ENCODE results near the gene EIF5A.

- TF ChIP-seq EZH2phosphoT487 (IDR thresholded peaks at IDR 0.05; ENCODE audit: low read length) = no peak
- TF ChIP-seq, protein P1, sequence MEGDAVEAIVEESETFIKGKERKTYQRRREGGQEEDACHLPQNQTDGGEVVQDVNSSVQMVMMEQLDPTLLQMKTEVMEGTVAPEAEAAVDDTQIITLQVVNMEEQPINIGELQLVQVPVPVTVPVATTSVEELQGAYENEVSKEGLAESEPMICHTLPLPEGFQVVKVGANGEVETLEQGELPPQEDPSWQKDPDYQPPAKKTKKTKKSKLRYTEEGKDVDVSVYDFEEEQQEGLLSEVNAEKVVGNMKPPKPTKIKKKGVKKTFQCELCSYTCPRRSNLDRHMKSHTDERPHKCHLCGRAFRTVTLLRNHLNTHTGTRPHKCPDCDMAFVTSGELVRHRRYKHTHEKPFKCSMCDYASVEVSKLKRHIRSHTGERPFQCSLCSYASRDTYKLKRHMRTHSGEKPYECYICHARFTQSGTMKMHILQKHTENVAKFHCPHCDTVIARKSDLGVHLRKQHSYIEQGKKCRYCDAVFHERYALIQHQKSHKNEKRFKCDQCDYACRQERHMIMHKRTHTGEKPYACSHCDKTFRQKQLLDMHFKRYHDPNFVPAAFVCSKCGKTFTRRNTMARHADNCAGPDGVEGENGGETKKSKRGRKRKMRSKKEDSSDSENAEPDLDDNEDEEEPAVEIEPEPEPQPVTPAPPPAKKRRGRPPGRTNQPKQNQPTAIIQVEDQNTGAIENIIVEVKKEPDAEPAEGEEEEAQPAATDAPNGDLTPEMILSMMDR (IDR thresholded peaks at IDR 0.05; ENCODE audit: low read length) = no peak
- TF ChIP-seq EZH2 (optimal IDR thresholded peaks at IDR 0.05; ENCODE audit: low read depth, low read length) = no peak
Observed at GRCh38 chr17:7326186-7326585, 18.8 kb downstream of the EIF5A start.
